LNCAP (cell line): ENCODE measurements around the gene CFAP65.

Experiments used
- TF ChIP-seq, protein P1 (sequence below): fragments of 450-650 bp; IDR thresholded peaks from 2 replicates; pipeline ENCODE4 v1.5.1; 2017; ENCODE audit warnings: mild to moderate bottlenecking

The CFAP65 gene

DNA sequence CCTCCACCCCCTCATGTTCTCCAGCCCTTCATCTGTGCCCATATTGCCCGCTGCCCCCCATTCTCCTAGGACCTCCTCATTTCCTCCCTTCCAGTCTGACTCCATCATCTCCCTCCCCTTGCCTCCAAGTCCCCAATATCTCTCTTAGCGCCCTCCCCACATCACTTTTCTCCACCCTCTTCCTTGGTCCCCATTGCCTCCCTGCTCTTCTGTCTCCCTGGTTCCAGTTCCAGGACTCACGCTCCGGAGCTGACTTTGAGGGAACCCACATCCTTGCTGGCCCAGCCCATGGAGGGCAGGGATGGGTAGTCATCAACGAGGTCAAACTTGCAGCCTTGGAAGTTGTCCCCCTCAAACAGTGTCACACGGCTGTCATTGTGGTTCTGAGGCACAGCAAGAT, 50.7 kb downstream of the CFAP65 start:
- TF ChIP-seq, protein P1, sequence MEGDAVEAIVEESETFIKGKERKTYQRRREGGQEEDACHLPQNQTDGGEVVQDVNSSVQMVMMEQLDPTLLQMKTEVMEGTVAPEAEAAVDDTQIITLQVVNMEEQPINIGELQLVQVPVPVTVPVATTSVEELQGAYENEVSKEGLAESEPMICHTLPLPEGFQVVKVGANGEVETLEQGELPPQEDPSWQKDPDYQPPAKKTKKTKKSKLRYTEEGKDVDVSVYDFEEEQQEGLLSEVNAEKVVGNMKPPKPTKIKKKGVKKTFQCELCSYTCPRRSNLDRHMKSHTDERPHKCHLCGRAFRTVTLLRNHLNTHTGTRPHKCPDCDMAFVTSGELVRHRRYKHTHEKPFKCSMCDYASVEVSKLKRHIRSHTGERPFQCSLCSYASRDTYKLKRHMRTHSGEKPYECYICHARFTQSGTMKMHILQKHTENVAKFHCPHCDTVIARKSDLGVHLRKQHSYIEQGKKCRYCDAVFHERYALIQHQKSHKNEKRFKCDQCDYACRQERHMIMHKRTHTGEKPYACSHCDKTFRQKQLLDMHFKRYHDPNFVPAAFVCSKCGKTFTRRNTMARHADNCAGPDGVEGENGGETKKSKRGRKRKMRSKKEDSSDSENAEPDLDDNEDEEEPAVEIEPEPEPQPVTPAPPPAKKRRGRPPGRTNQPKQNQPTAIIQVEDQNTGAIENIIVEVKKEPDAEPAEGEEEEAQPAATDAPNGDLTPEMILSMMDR, result no peak

GRCh38 chr2:218990052-218990451, 51.3 kb downstream of the CFAP65 start:
- TF ChIP-seq, protein P1, result no peak

DNA sequence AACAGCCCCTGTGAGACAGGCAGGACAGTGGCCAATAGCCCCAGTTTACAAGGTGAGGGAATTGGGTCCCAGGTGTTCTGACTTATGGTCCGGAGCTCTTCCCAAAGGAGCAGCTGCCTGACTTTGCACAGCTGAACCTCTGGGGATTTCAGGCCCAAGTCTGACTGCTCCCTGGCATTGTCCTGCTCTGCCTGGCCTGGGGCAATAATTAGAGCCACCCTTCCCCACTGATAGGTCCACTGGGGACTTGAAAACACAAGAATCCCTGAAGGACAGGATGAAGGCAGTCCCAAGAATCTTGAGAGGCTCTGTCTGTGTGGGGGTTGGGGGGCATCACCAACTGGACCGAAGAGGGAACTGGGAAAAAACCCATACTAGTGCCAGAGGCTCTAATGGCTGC, 52.7 kb downstream of the CFAP65 start:
- TF ChIP-seq, protein P1, result no peak

DNA sequence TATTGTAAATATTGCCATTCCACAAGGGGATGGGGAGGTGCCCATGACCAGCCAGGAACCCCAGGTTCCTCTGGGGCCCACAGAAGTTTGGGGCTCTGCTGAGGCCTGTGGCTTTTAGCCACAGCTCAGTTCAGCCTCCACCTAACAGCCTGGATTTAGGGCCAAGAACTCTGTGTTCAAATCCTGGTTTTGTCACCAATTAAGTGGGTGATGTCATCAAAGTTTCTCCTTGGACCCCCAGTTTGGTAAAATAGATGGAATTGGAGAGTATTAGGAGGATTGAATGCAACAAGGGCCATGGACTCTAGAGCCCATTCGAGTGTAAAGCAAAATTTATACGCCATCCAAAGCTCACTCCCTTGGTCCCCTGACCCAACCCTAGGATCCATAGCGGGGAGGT, 53.2 kb downstream of the CFAP65 start:
- TF ChIP-seq, protein P1, result no peak

DNA sequence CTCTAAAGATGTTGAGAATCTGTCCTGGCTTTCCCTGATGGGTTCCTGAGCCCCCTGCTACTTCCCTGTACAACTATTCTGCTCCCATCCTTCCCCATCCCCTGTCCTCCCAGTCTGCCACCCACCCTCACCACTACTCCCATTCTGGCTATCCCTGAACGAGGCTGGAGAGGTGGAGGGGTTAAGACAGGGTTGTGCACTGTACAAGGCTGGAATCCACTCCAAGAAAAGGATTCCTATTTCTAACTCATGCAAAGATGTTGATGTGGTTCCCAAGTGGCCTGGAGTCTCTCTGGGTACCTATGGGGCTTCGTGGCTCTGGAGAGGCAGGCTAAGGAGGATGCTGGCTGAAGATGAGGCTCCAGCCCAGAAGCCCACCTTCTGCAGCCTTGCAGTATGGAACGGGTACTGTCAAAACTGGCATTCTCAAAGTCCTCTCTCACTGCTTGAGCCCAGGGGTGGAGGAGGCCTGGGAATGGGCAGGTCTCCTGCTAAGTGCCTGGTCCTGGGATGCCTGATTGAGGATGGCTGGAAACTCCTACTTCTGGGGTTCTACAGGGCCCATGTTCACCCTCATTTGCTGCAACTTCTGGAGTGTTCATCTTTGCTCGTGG, 55.1 kb downstream of the CFAP65 start:
- TF ChIP-seq, protein P1, result no peak

GRCh38 chr2:218985325-218986091, 55.8 kb downstream of the CFAP65 start:
- TF ChIP-seq, protein P1, result no peak

- TF ChIP-seq, protein P1, result no peak
Measured at GRCh38 chr2:218985021-218985324, 56.3 kb downstream of the CFAP65 start, which contains the start of gene FEV. TSS of gene FEV (minus strand) at chr2:218985184. CDS start at chr2:218985075, 109 bp downstream.
